ENCODE measurements around the gene OSBPL9. TPM values are rescaled to one million over a fixed set of nuclear protein-coding genes. Genes with fewer than 3 reads are reported as not detected.

The OSBPL9 gene
- polyA plus RNA-seq, 1 donor (not counting 4 experiments of a cell fraction or from before 2014, with no cell fraction given): 62.7 TPM

DNA sequence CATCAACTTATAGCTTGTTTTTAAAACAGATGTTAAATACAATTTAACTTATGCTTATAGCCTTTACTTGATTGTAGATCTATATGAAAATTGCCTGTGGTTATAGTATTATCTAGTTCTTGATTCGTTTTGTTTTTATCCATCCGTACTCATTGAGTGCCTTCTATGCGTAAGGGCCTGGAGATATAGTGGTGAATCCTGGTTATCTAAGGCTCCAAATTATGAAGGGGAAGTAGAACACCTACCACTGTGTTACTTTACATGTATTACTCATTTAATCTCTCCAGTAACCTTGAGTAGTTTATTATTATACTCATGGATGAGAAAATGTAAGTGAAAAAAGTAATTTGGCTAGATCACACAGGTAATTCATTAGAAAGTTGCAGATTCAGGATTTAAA is 121.8 kb downstream of the OSBPL9 start:
- Histone ChIP-seq H3K4me1 (ENCODE audit: control insufficient read depth, extremely low read depth, insufficient read depth, low read length) (peaks cover 3% of the 10 kb centered on the region), H3K9me3 (ENCODE audit: control insufficient read depth, low read depth, low read length) (no peaks in the 10 kb centered on the region), H3K9ac (ENCODE audit: control insufficient read depth, extremely low read depth, insufficient read depth, low read length) (no peak overlapping the region), H3K4me2 (ENCODE audit: control insufficient read depth, extremely low read depth, insufficient read depth, low read depth, low read length) (no peak overlapping the region), H4K20me1 (ENCODE audit: control insufficient read depth, extremely low read depth, insufficient read depth, low read length) (peaks cover 3% of the 10 kb centered on the region), H3K27ac (ENCODE audit: control insufficient read depth, insufficient read depth, low read length) (no peak overlapping the region), H3K4me3 (ENCODE audit: control insufficient read depth in 2 of 3, extremely low read depth in 1 of 3, insufficient read depth in 2 of 3, low read depth in 1 of 3, low read length in 3 of 3) (no peak overlapping the region), H3K79me2 (ENCODE audit: control insufficient read depth, insufficient read depth, low read length) (peaks cover 37% of the 10 kb centered on the region), H2AFZ (ENCODE audit: control insufficient read depth, low read length) (no peak overlapping the region), H3K9me1 (ENCODE audit: control insufficient read depth, extremely low read depth, insufficient read depth, low read length) (no peaks in the 10 kb centered on the region), H3K27me3 (ENCODE audit: control insufficient read depth, extremely low read depth, insufficient read depth, low read length) (no peaks in the 10 kb centered on the region), H3K36me3 (ENCODE audit: control insufficient read depth in 2 of 2, extremely low read depth in 1 of 2, insufficient read depth in 2 of 2, low read length in 2 of 2) (no peaks in the 10 kb centered on the region)
- DNase-seq (ENCODE audit: low read depth, low spot score): no peak
- no peak for FAIRE-seq
- dilution Hi-C loops (cut with MboI; ENCODE audit: extremely low pct_ligation_motif_present, low sequenced_read_pairs): no loop called here
- TF ChIP-seq, protein P1, sequence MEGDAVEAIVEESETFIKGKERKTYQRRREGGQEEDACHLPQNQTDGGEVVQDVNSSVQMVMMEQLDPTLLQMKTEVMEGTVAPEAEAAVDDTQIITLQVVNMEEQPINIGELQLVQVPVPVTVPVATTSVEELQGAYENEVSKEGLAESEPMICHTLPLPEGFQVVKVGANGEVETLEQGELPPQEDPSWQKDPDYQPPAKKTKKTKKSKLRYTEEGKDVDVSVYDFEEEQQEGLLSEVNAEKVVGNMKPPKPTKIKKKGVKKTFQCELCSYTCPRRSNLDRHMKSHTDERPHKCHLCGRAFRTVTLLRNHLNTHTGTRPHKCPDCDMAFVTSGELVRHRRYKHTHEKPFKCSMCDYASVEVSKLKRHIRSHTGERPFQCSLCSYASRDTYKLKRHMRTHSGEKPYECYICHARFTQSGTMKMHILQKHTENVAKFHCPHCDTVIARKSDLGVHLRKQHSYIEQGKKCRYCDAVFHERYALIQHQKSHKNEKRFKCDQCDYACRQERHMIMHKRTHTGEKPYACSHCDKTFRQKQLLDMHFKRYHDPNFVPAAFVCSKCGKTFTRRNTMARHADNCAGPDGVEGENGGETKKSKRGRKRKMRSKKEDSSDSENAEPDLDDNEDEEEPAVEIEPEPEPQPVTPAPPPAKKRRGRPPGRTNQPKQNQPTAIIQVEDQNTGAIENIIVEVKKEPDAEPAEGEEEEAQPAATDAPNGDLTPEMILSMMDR (optimal IDR thresholded peaks at IDR 0.05 in 1 of 3, IDR thresholded peaks at IDR 0.05 in 1 of 3, conservative IDR thresholded peaks at IDR 0.05 in 1 of 3; ENCODE audit: extremely low read depth in 1 of 3, insufficient read depth in 2 of 3, low read length in 3 of 3): no peak
- no peak for TF ChIP-seq EZH2 (IDR thresholded peaks at IDR 0.05; ENCODE audit: low read length)

- FAIRE-seq: no peak
- Histone ChIP-seq H3K9me3 (ENCODE audit: control insufficient read depth, low read depth, low read length) (no peaks in the 10 kb centered on the region), H3K9me1 (ENCODE audit: control insufficient read depth, extremely low read depth, insufficient read depth, low read length) (no peaks in the 10 kb centered on the region), H3K4me2 (ENCODE audit: control insufficient read depth, extremely low read depth, insufficient read depth, low read depth, low read length) (no peak overlapping the region), H2AFZ (ENCODE audit: control insufficient read depth, low read length) (no peak overlapping the region), H3K4me1 (ENCODE audit: control insufficient read depth, extremely low read depth, insufficient read depth, low read length) (peaks cover 3% of the 10 kb centered on the region), H3K27ac (ENCODE audit: control insufficient read depth, insufficient read depth, low read length) (no peak overlapping the region), H4K20me1 (ENCODE audit: control insufficient read depth, extremely low read depth, insufficient read depth, low read length) (no peaks in the 10 kb centered on the region), H3K27me3 (ENCODE audit: control insufficient read depth, extremely low read depth, insufficient read depth, low read length) (no peaks in the 10 kb centered on the region), H3K4me3 (ENCODE audit: control insufficient read depth in 2 of 3, extremely low read depth in 1 of 3, insufficient read depth in 2 of 3, low read depth in 1 of 3, low read length in 3 of 3) (no peak overlapping the region), H3K79me2 (ENCODE audit: control insufficient read depth, insufficient read depth, low read length) (peaks cover 23% of the 10 kb centered on the region), H3K36me3 (ENCODE audit: control insufficient read depth in 2 of 2, extremely low read depth in 1 of 2, insufficient read depth in 2 of 2, low read length in 2 of 2) (no peaks in the 10 kb centered on the region), H3K9ac (ENCODE audit: control insufficient read depth, extremely low read depth, insufficient read depth, low read length) (no peak overlapping the region)
- dilution Hi-C loops (cut with MboI; ENCODE audit: extremely low pct_ligation_motif_present, low sequenced_read_pairs): no loop called here
- no peak for DNase-seq (ENCODE audit: low read depth, low spot score)
- TF ChIP-seq EZH2 (IDR thresholded peaks at IDR 0.05; ENCODE audit: low read length): no peak
- TF ChIP-seq, protein P1 (optimal IDR thresholded peaks at IDR 0.05 in 1 of 3, IDR thresholded peaks at IDR 0.05 in 1 of 3, conservative IDR thresholded peaks at IDR 0.05 in 1 of 3; ENCODE audit: extremely low read depth in 1 of 3, insufficient read depth in 2 of 3, low read length in 3 of 3): no peak
These were observed 123.8 kb downstream of the OSBPL9 start for GRCh38 chr1:51740652-51741051.

Data from keratinocyte (primary cell).